Measurements from ENCODE around the gene IL31RA. TPM values are rescaled to one million over a fixed set of nuclear protein-coding genes. Genes with fewer than 3 reads are reported as not detected.
"Not testable (repeated sequence)": the region's sequence is repeated elsewhere in the genome, so short reads cannot be mapped to it uniquely, and the experiment has no call there.

IL31RA gene
- polyA plus RNA-seq, 1 experiment, result 1.9 TPM

GRCh38 chr5:55936100-55936693, 85.0 kb downstream of the IL31RA start:
- no peak overlapping the region for H3K4me3 ChIP-seq (ENCODE audit: low read depth, low read length)
- no peak overlapping the region for H3K27ac ChIP-seq (ENCODE audit: low read depth, low read length)
- H3K27me3 ChIP-seq (ENCODE audit: control insufficient read depth, insufficient read depth, low read length), result no peaks in the 10 kb centered on the region
- DNase-seq (ENCODE audit: low read depth, low spot score), result peak; percentile 82
- TF ChIP-seq CTCF (IDR thresholded peaks at IDR 0.05; ENCODE audit: low read depth, low read length), result peak; percentile 96
- no peaks in the 10 kb centered on the region; the same call in 1 of the 2 replicates for H3K9me3 ChIP-seq (ENCODE audit: control insufficient read depth, insufficient read depth, low read length)
- ChIA-PET CTCF (interaction anchor here (0.6 to 6.4 kb wide), 67 partner anchors 9 to 1766 kb away, joined by 3 to 80 read pairs (median 5); no protein-coding TSS in a partner anchor), POLR2A (no interaction called here)

GRCh38 chr5:55937598-55937997, 86.4 kb downstream of the IL31RA start:
- H3K27me3 ChIP-seq (ENCODE audit: control insufficient read depth, insufficient read depth, low read length); H3K4me3 ChIP-seq (ENCODE audit: low read depth, low read length); POLR2A ChIA-PET; DNase-seq (ENCODE audit: low read depth, low spot score); H3K27ac ChIP-seq (ENCODE audit: low read depth, low read length); H3K9me3 ChIP-seq (ENCODE audit: control insufficient read depth, insufficient read depth, low read length): not testable (repeated sequence)
- CTCF ChIA-PET, result interaction anchor here (1.1 to 6.4 kb wide), 6 partner anchors 14 to 336 kb away, joined by 3 to 80 read pairs (median 8); no protein-coding TSS in a partner anchor

- DNase-seq (ENCODE audit: low read depth, low spot score); POLR2A ChIA-PET; H3K4me3 ChIP-seq (ENCODE audit: low read depth, low read length); CTCF ChIA-PET; H3K27me3 ChIP-seq (ENCODE audit: control insufficient read depth, insufficient read depth, low read length); H3K27ac ChIP-seq (ENCODE audit: low read depth, low read length); H3K9me3 ChIP-seq (ENCODE audit: control insufficient read depth, insufficient read depth, low read length): not testable (repeated sequence)
Observed at GRCh38 chr5:55941154-55941553, 90.0 kb downstream of the IL31RA start.

- H3K9me3 ChIP-seq (ENCODE audit: control insufficient read depth, insufficient read depth, low read length), result no peaks in the 10 kb centered on the region
- TF ChIP-seq CTCF (IDR thresholded peaks at IDR 0.05; ENCODE audit: low read depth, low read length), result no peak
- H3K4me3 ChIP-seq (ENCODE audit: low read depth, low read length), result no peak overlapping the region
- H3K27ac ChIP-seq (ENCODE audit: low read depth, low read length), result no peak overlapping the region
- H3K27me3 ChIP-seq (ENCODE audit: control insufficient read depth, insufficient read depth, low read length), result no peaks in the 10 kb centered on the region
- CTCF ChIA-PET, result no interaction called here
- DNase-seq (ENCODE audit: low read depth, low spot score), result no peak
- POLR2A ChIA-PET, result no interaction called here
Observed at GRCh38 chr5:55959208-55959607, 108.1 kb downstream of the IL31RA start.

- DNase-seq (ENCODE audit: low read depth, low spot score), result no peak
- ChIA-PET CTCF (interaction anchor here (1.0 kb wide), 1 partner anchor 24 kb away, joined by 5 read pairs; no protein-coding TSS in a partner anchor), POLR2A (no interaction called here)
- H3K4me3 ChIP-seq (ENCODE audit: low read depth, low read length), result no peak overlapping the region
- H3K27me3 ChIP-seq (ENCODE audit: control insufficient read depth, insufficient read depth, low read length), result no peaks in the 10 kb centered on the region
- TF ChIP-seq CTCF (IDR thresholded peaks at IDR 0.05; ENCODE audit: low read depth, low read length), result no peak
- no peaks in the 10 kb centered on the region for H3K9me3 ChIP-seq (ENCODE audit: control insufficient read depth, insufficient read depth, low read length)
- no peak overlapping the region for H3K27ac ChIP-seq (ENCODE audit: low read depth, low read length)
Observed at GRCh38 chr5:55960779-55961178, 109.6 kb downstream of the IL31RA start.

GRCh38 chr5:55965525-55965924, 114.4 kb downstream of the IL31RA start:
- TF ChIP-seq CTCF (IDR thresholded peaks at IDR 0.05; ENCODE audit: low read depth, low read length), result no peak
- no peak overlapping the region for H3K27ac ChIP-seq (ENCODE audit: low read depth, low read length)
- no peak overlapping the region for H3K4me3 ChIP-seq (ENCODE audit: low read depth, low read length)
- POLR2A ChIA-PET, result no interaction called here
- CTCF ChIA-PET, result interaction anchor here (0.7 to 1.1 kb wide), 2 partner anchors 10 to 236 kb away, joined by 4 to 5 read pairs; no protein-coding TSS in a partner anchor
- no peaks in the 10 kb centered on the region for H3K27me3 ChIP-seq (ENCODE audit: control insufficient read depth, insufficient read depth, low read length)
- no peak for DNase-seq (ENCODE audit: low read depth, low spot score)
- no peaks in the 10 kb centered on the region for H3K9me3 ChIP-seq (ENCODE audit: control insufficient read depth, insufficient read depth, low read length)

All from AG04450 (cell line).